Activated T-cell treated with anti-CD3 and anti-CD28 coated beads, Interleukin-2, amount 50 U/mL, for 4 hours (primary cell): Measurements from ENCODE around the gene MTCL1. TPM values are rescaled to one million over a fixed set of nuclear protein-coding genes. Genes with fewer than 3 reads are reported as not detected.
A peak's percentile ranks its signal among the peaks of the same experiment; 100 is the strongest.

ENCODE experiments used
- ATAC-seq, 2 donors: fragments of 200-7000 bp; cut with Tn5 transposase; one replicate each; pipeline ENCODE4 v1.10.0; 2021
- DNase-seq: peaks from one replicate; pipeline ENCODE4 v3.0.0-alpha.2; 2020
- H3K27me3 Mint-ChIP-seq: one replicate; pipeline ENCODE4 v1.8.0; 2021; ENCODE audit warnings: low read depth, mixed read lengths
- H3K36me3 Mint-ChIP-seq: one replicate; pipeline ENCODE4 v1.8.0; 2022; ENCODE audit warnings: mixed read lengths; ENCODE audit not compliant: insufficient read depth
- H3K4me1 Mint-ChIP-seq: one replicate; pipeline ENCODE4 v1.8.0; 2021; ENCODE audit warnings: low read depth, mixed read lengths
- H3K4me3 Mint-ChIP-seq: one replicate; pipeline ENCODE4 v1.8.0; 2021; ENCODE audit warnings: mild to moderate bottlenecking, moderate library complexity, mixed read lengths
- H3K9me3 Mint-ChIP-seq: one replicate; pipeline ENCODE4 v1.8.0; 2021; ENCODE audit warnings: mixed read lengths
- total RNA-seq, 3 donors: library from RNA; stranded (reverse); gene quantifications; one replicate each; pipeline ENCODE4 v1.2.1, GENCODE V29; 2021

Gene MTCL1
- total RNA-seq, 3 donors from 2014 or later: 0.23 to 0.73 (median 0.69) TPM

DNA sequence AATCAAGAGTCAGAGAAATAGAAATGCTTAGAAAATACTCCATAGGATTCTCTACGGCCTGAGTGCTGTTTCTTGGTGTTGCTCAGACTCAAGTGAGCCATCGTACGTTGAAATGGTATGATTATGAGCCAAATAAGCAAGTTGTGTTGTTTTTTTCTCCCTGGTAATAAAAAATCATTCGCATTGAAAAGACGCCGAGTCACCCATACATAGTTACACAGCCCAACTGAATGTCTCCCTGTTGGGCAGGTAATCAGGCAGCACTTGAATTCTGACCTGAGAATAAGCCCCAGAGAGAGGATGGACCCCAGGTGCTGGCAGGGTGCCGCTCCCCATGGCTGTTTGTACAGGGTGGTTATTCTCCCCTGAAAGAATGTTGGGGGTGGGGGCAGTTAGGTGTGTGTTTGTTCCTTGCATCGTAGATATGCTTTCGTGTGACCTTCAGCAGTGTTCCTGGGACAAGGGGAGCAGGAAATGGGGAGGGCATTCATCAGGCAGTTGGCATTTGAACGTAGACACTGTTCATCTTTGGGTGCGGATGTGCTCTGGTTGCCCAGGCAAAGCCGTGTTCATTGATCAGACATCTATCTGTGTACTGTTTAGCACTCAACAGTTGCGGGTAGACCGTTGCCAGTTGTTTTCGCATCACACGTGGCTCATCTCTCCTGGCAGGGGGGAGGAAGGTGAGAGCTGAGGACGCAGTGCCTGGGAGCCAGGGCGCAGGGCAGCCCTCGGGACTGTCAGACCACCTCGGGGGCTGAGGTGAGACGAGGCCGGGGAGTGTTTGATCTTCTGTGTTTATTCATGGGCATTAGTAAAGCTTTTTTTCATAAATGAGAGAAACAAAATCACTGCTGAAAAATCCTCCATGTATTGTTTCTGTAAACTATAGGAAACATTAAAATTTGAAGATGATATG, 27.3 kb downstream of the MTCL1 start:
- no peaks in the 10 kb centered on the region for H3K36me3 Mint-ChIP-seq
- H3K4me3 Mint-ChIP-seq: no peak overlapping the region
- no peak for DNase-seq
- H3K27me3 Mint-ChIP-seq: peaks cover 4% of the 10 kb centered on the region
- no peaks in the 10 kb centered on the region for H3K4me1 Mint-ChIP-seq
- no peaks in the 10 kb centered on the region for H3K9me3 Mint-ChIP-seq
- no peak for ATAC-seq

GRCh38 chr18:8734496-8734895, 29.1 kb downstream of the MTCL1 start:
- no peak for ATAC-seq
- peaks cover 4% of the 10 kb centered on the region for H3K27me3 Mint-ChIP-seq
- H3K36me3 Mint-ChIP-seq: no peaks in the 10 kb centered on the region
- no peaks in the 10 kb centered on the region for H3K4me1 Mint-ChIP-seq
- DNase-seq: no peak
- H3K9me3 Mint-ChIP-seq: no peaks in the 10 kb centered on the region
- H3K4me3 Mint-ChIP-seq: no peak overlapping the region

GRCh38 chr18:8735274-8735673, 29.9 kb downstream of the MTCL1 start:
- ATAC-seq (no peak), DNase-seq (no peak)
- peaks cover 4% of the 10 kb centered on the region for H3K27me3 Mint-ChIP-seq
- H3K4me1 Mint-ChIP-seq: no peaks in the 10 kb centered on the region
- H3K36me3 Mint-ChIP-seq: no peaks in the 10 kb centered on the region
- no peak overlapping the region for H3K4me3 Mint-ChIP-seq
- H3K9me3 Mint-ChIP-seq: no peaks in the 10 kb centered on the region

GRCh38 chr18:8741117-8741516, 35.8 kb downstream of the MTCL1 start:
- no peak for DNase-seq
- peaks cover 36% of the 10 kb centered on the region for H3K4me1 Mint-ChIP-seq
- H3K9me3 Mint-ChIP-seq: peaks cover 14% of the 10 kb centered on the region
- no peaks in the 10 kb centered on the region for H3K27me3 Mint-ChIP-seq
- no peak for ATAC-seq
- H3K36me3 Mint-ChIP-seq: no peaks in the 10 kb centered on the region
- H3K4me3 Mint-ChIP-seq: no peak overlapping the region

GRCh38 chr18:8741532-8741931, 36.2 kb downstream of the MTCL1 start:
- Mint-ChIP-seq H3K27me3 (no peaks in the 10 kb centered on the region), H3K4me3 (no peak overlapping the region), H3K9me3 (peaks cover 14% of the 10 kb centered on the region), H3K4me1 (peaks cover 36% of the 10 kb centered on the region), H3K36me3 (no peaks in the 10 kb centered on the region)
- no peak for ATAC-seq
- DNase-seq: no peak

- Mint-ChIP-seq H3K27me3 (no peaks in the 10 kb centered on the region), H3K9me3 (peaks cover 14% of the 10 kb centered on the region), H3K4me1 (peaks cover 36% of the 10 kb centered on the region), H3K4me3 (no peak overlapping the region), H3K36me3 (no peaks in the 10 kb centered on the region)
- DNase-seq (no peak), ATAC-seq (peak; percentile 18 to 35)
These were observed 37.3 kb downstream of the MTCL1 start for GRCh38 chr18:8742387-8743361.

DNA sequence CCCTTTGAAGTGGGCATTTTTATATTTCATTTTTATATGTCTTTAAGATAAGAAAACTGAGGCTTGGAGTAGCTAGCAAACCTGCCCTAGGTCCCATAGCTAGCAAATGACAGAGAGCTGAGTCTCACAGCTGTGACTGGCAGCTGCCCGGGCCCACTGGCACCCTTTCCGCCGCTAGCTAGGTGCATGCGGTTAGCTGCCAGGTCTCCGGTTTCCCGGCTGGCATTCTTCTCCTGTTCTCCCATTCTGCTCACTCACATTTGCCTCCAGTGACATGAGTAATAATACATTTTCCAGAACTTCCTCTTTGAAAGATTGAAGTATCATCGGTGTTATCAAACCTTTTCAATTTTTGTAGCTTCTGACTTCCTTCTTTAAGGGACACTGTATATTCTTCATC, 38.7 kb downstream of the MTCL1 start:
- Mint-ChIP-seq H3K27me3 (no peaks in the 10 kb centered on the region), H3K4me1 (peaks cover 36% of the 10 kb centered on the region), H3K9me3 (peaks cover 14% of the 10 kb centered on the region), H3K36me3 (no peaks in the 10 kb centered on the region), H3K4me3 (no peak overlapping the region)
- ATAC-seq (no peak), DNase-seq (no peak)

- no peaks in the 10 kb centered on the region for H3K36me3 Mint-ChIP-seq
- no peak for DNase-seq
- H3K27me3 Mint-ChIP-seq: no peaks in the 10 kb centered on the region
- ATAC-seq: peak; percentile 48 to 65
- H3K4me1 Mint-ChIP-seq: peaks cover 36% of the 10 kb centered on the region
- H3K9me3 Mint-ChIP-seq: peaks cover 14% of the 10 kb centered on the region
- no peak overlapping the region for H3K4me3 Mint-ChIP-seq
These were observed 39.3 kb downstream of the MTCL1 start for GRCh38 chr18:8744656-8745055.

GRCh38 chr18:8745355-8746014, 40.1 kb downstream of the MTCL1 start:
- Mint-ChIP-seq H3K4me3 (peak overlapping the region; percentile 7), H3K27me3 (no peaks in the 10 kb centered on the region), H3K4me1 (peaks cover 38% of the 10 kb centered on the region), H3K9me3 (peaks cover 14% of the 10 kb centered on the region), H3K36me3 (no peaks in the 10 kb centered on the region)
- ATAC-seq (peak in 1 of 2 donors; percentile 38), DNase-seq (no peak)

- H3K27me3 Mint-ChIP-seq: no peaks in the 10 kb centered on the region
- no peak for ATAC-seq
- no peaks in the 10 kb centered on the region for H3K36me3 Mint-ChIP-seq
- peaks cover 5% of the 10 kb centered on the region for H3K9me3 Mint-ChIP-seq
- no peak overlapping the region for H3K4me3 Mint-ChIP-seq
- DNase-seq: no peak
- H3K4me1 Mint-ChIP-seq: peaks cover 31% of the 10 kb centered on the region
These were observed 42.1 kb downstream of the MTCL1 start for GRCh38 chr18:8747440-8747937.

DNA sequence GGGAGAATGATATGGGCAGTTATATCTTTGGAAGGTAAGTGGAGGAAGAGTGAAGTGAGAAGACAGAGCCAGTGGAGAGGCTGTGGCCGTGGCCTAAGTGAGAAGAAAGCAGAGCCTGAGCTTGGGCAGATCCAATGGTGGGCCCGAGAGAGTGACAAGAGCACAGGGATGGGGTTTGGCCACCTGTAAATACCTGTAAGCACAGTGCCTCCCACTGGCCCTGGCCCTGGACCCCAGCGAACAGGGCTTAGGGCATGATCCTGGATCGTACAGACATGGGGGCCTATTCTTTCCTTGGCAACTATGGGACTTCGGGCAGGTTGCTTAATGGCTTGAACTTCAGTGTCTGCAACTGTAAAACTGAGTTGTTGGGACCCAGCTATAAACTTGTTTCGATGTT, 44.1 kb downstream of the MTCL1 start:
- no peaks in the 10 kb centered on the region for H3K27me3 Mint-ChIP-seq
- peaks cover 18% of the 10 kb centered on the region for H3K4me1 Mint-ChIP-seq
- no peaks in the 10 kb centered on the region for H3K36me3 Mint-ChIP-seq
- ATAC-seq (no peak), DNase-seq (no peak)
- no peak overlapping the region for H3K4me3 Mint-ChIP-seq
- H3K9me3 Mint-ChIP-seq: no peaks in the 10 kb centered on the region

DNA sequence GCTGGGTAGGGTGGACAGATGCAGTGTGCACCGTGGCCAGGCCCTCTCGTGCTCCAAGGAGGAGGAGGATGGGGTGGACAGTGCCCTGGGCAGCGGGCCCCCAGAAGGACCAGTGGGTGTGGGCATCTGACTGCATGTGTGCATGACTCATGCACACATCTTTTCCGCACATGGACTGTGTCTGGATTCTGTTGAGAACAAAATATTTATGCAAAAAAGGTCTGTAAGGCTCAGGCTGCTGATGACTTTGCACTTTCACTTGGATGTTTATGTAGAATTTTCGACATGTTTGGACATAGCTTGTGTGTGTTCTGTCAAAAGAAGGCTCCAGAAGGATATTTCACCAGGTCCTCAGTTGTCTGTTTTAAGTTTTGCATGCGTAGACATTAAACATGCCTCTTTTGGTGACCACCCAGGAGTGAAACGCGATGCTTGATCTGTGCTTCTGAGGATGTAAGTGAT, 45.6 kb downstream of the MTCL1 start:
- H3K4me1 Mint-ChIP-seq: peaks cover 21% of the 10 kb centered on the region
- H3K27me3 Mint-ChIP-seq: no peaks in the 10 kb centered on the region
- H3K4me3 Mint-ChIP-seq: no peak overlapping the region
- ATAC-seq: no peak
- H3K9me3 Mint-ChIP-seq: no peaks in the 10 kb centered on the region
- no peak for DNase-seq
- H3K36me3 Mint-ChIP-seq: no peaks in the 10 kb centered on the region

DNA sequence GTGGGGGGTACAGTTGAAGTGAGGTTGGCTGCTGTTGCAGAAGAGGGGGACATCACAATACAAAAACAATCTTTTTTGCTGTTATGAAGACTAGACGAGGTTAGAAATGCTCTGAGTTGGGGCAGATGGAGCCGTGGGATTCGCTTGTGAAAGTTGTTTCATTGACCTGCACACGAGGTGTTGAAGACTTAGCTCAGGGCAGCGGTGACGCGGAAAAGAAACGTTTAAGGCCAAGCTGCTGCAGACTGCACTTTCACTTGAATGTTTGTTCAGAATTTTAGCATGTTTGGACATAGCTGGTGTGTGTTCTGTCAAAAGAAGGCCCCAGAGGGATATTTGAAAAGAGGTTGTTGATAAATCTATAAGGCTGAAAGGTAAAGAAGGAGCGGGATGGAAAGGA, 46.3 kb downstream of the MTCL1 start:
- H3K36me3 Mint-ChIP-seq: no peaks in the 10 kb centered on the region
- DNase-seq (no peak), ATAC-seq (no peak)
- H3K27me3 Mint-ChIP-seq: no peaks in the 10 kb centered on the region
- no peaks in the 10 kb centered on the region for H3K9me3 Mint-ChIP-seq
- no peak overlapping the region for H3K4me3 Mint-ChIP-seq
- peaks cover 25% of the 10 kb centered on the region for H3K4me1 Mint-ChIP-seq

- Mint-ChIP-seq H3K4me1 (peaks cover 30% of the 10 kb centered on the region), H3K4me3 (no peak overlapping the region), H3K36me3 (no peaks in the 10 kb centered on the region), H3K27me3 (no peaks in the 10 kb centered on the region), H3K9me3 (no peaks in the 10 kb centered on the region)
- ATAC-seq: no peak
- DNase-seq: no peak
These were observed 47.0 kb downstream of the MTCL1 start for GRCh38 chr18:8752329-8752728.
